ENCODE results near the gene MYO1D. TPM values are rescaled to one million over a fixed set of nuclear protein-coding genes. Genes with fewer than 3 reads are reported as not detected.

The MYO1D gene
- total and polyA plus RNA-seq, 2 donors (not counting 1 experiment from before 2014, with no cell fraction given) = 5.4 to 26.7 TPM

DNA sequence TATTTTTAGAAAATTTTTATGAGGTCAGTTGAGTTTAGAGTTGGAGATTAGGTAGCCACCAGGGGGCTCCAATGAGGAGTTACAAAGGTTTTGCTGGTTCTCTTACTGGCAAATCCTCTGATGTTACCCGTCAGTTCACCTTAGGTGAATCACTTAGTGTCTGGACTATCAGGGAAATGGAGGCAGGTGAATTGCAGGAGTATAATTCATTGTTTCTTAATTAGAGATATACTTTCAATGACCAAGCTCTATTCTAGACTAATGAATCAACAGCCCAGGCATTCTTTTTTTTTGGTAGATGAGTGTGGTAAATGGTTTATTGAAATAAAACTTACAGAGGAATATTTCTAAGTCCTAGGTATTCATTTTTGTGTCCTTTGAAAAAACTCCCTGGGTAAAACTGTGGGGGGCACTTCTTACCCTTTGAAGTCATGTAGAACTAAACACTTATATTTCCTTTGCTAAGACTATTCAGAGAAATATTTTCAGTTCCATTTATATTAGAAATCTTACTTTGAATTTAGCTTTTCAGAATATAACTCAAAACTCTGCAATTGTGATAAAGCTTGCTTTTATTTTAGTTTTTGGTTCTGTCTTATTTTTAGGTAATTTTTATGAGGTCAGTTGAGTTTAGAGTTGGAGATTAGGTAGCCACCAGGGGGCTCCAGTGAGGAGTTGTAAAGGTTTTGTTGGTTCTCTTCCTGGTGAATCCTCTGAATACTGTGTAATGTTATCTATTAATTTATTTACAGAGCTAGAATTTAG lies 414.9 kb downstream of the MYO1D start:
- H2AFZ ChIP-seq (ENCODE audit: insufficient read depth, low read depth, low read length, poor library complexity, severe bottlenecking) = no peak overlapping the region
- DNase-seq = peak; percentile 73
- peaks cover 27 to 65% of the 10 kb centered on the region in 2 experiments for H3K36me3 ChIP-seq (replicated peaks in 1 of 2; ENCODE audit: control extremely low read depth in 1 of 2, control insufficient read depth in 1 of 2, extremely low read depth in 1 of 2, insufficient read depth in 2 of 2, low read length in 1 of 2)
- ChIA-PET POLR2A (no interaction called here), CTCF (interaction anchor here (0.6 to 5.6 kb wide), 43 partner anchors 8 to 419 kb away, joined by 3 to 66 read pairs (median 4); partner anchors contain the start of genes CDK5R1, MYO1D and PSMD11)
- peaks cover 0 to 3% of the 10 kb centered on the region in 2 donors for H3K4me1 ChIP-seq (ENCODE audit: control insufficient read depth in 2 of 2, insufficient read depth in 2 of 2, low read length in 2 of 2)
- H3K4me2 ChIP-seq (replicated peaks; ENCODE audit: low read depth, low read length, poor library complexity, severe bottlenecking) = no peak overlapping the region
- H3K79me2 ChIP-seq (ENCODE audit: control insufficient read depth, insufficient read depth, low read length) = peaks cover 34% of the 10 kb centered on the region
- H3K9me3 Mint-ChIP-seq (ENCODE audit: insufficient read depth) = no peaks in the 10 kb centered on the region
- no peaks in the 10 kb centered on the region for H3K27me3 ChIP-seq (replicated peaks in 1 of 4; ENCODE audit: control extremely low read depth in 1 of 4, control insufficient read depth in 3 of 4, insufficient read depth in 4 of 4, low read length in 3 of 4)
- H3K9me3 ChIP-seq (ENCODE audit: control extremely low read depth in 1 of 3, control insufficient read depth in 2 of 3, insufficient read depth in 1 of 3, low read length in 2 of 3) = no peaks in the 10 kb centered on the region
- ATAC-seq (ENCODE audit: low read depth) = peak; percentile 80
- no peaks in the 10 kb centered on the region for H3K27me3 Mint-ChIP-seq
- H3K9ac ChIP-seq (ENCODE audit: low read length) = no peak overlapping the region
- intact Hi-C loops (cut with micrococcal nuclease) = loop anchor here (1.0 kb wide), 1 partner anchor 147 kb away; no protein-coding TSS in a partner anchor
- H3K27ac ChIP-seq (ENCODE audit: low read length in 2 of 2) = peak overlapping the region in 1 of 2 donors; percentile 25
- no peak for TF ChIP-seq EZH2 (IDR thresholded peaks at IDR 0.05; ENCODE audit: borderline replicate concordance, insufficient read depth, low read depth, low read length, poor library complexity, severe bottlenecking)
- TF ChIP-seq, protein P1, sequence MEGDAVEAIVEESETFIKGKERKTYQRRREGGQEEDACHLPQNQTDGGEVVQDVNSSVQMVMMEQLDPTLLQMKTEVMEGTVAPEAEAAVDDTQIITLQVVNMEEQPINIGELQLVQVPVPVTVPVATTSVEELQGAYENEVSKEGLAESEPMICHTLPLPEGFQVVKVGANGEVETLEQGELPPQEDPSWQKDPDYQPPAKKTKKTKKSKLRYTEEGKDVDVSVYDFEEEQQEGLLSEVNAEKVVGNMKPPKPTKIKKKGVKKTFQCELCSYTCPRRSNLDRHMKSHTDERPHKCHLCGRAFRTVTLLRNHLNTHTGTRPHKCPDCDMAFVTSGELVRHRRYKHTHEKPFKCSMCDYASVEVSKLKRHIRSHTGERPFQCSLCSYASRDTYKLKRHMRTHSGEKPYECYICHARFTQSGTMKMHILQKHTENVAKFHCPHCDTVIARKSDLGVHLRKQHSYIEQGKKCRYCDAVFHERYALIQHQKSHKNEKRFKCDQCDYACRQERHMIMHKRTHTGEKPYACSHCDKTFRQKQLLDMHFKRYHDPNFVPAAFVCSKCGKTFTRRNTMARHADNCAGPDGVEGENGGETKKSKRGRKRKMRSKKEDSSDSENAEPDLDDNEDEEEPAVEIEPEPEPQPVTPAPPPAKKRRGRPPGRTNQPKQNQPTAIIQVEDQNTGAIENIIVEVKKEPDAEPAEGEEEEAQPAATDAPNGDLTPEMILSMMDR (IDR thresholded peaks at IDR 0.05) = peak; percentile 72
- H3K4me3 Mint-ChIP-seq = no peak overlapping the region
- H4K20me1 ChIP-seq (ENCODE audit: control insufficient read depth, insufficient read depth, low read length, poor library complexity, severe bottlenecking) = peaks cover 26% of the 10 kb centered on the region
- H3K4me3 ChIP-seq (ENCODE audit: control extremely low read depth in 1 of 5, extremely low read depth in 1 of 5, insufficient read depth in 1 of 5, low read depth in 2 of 5, low read length in 4 of 5) = no peak overlapping the region
- peaks cover 7% of the 10 kb centered on the region for H3K4me1 Mint-ChIP-seq
- no peak overlapping the region for H3K27ac Mint-ChIP-seq
- no CpG with 5 or more reads among the region's 1 CpG for WGBS (ENCODE audit: insufficient coverage)

DNA sequence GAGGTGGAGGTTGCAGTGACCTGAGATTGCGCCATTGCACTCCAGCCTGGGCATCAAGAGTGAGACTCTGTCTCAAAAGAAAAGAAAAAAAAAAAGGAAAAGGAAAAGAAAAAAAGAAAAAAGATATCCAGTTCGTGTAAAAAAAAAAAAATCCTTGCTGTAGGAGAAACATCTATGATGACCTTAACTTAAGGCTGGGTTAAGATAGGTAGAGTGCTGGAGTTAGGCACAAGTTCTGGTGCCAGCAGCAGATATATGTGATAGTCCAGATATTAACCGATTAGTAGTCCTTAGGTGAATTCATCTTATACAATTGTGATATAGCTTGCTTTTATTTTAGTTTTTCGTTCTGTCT lies 415.4 kb downstream of the MYO1D start:
- DNase-seq = no peak
- Mint-ChIP-seq H3K27me3 (no peaks in the 10 kb centered on the region), H3K4me1 (peaks cover 7% of the 10 kb centered on the region), H3K9me3 (ENCODE audit: insufficient read depth) (no peaks in the 10 kb centered on the region), H3K27ac (no peak overlapping the region), H3K4me3 (no peak overlapping the region)
- Histone ChIP-seq H3K9ac (ENCODE audit: low read length) (no peak overlapping the region), H4K20me1 (ENCODE audit: control insufficient read depth, insufficient read depth, low read length, poor library complexity, severe bottlenecking) (peaks cover 26% of the 10 kb centered on the region), H2AFZ (ENCODE audit: insufficient read depth, low read depth, low read length, poor library complexity, severe bottlenecking) (no peak overlapping the region), H3K27ac (ENCODE audit: low read length in 2 of 2) (peak overlapping the region in 1 of 2 donors; percentile 25), H3K4me2 (replicated peaks; ENCODE audit: low read depth, low read length, poor library complexity, severe bottlenecking) (no peak overlapping the region), H3K36me3 (replicated peaks in 1 of 2; ENCODE audit: control extremely low read depth in 1 of 2, control insufficient read depth in 1 of 2, extremely low read depth in 1 of 2, insufficient read depth in 2 of 2, low read length in 1 of 2) (peaks cover 26 to 62% of the 10 kb centered on the region in 2 experiments), H3K79me2 (ENCODE audit: control insufficient read depth, insufficient read depth, low read length) (peaks cover 34% of the 10 kb centered on the region), H3K27me3 (replicated peaks in 1 of 4; ENCODE audit: control extremely low read depth in 1 of 4, control insufficient read depth in 3 of 4, insufficient read depth in 4 of 4, low read length in 3 of 4) (no peaks in the 10 kb centered on the region), H3K4me1 (ENCODE audit: control insufficient read depth in 2 of 2, insufficient read depth in 2 of 2, low read length in 2 of 2) (peaks cover 0 to 3% of the 10 kb centered on the region in 2 donors), H3K4me3 (ENCODE audit: control extremely low read depth in 1 of 5, extremely low read depth in 1 of 5, insufficient read depth in 1 of 5, low read depth in 2 of 5, low read length in 4 of 5) (no peak overlapping the region), H3K9me3 (ENCODE audit: control extremely low read depth in 1 of 3, control insufficient read depth in 2 of 3, insufficient read depth in 1 of 3, low read length in 2 of 3) (no peaks in the 10 kb centered on the region)
- intact Hi-C loops (cut with micrococcal nuclease) = no loop called here
- CTCF ChIA-PET = interaction anchor here (0.6 to 5.6 kb wide), 32 partner anchors 11 to 420 kb away, joined by 3 to 66 read pairs (median 4); partner anchors contain the start of genes MYO1D and PSMD11
- ATAC-seq (ENCODE audit: low read depth) = peak; percentile 31
- 67% methylated on average over 1 of the region's 4 CpGs for WGBS (ENCODE audit: insufficient coverage)
- no peak for TF ChIP-seq EZH2 (IDR thresholded peaks at IDR 0.05; ENCODE audit: borderline replicate concordance, insufficient read depth, low read depth, low read length, poor library complexity, severe bottlenecking)
- TF ChIP-seq, protein P1 (IDR thresholded peaks at IDR 0.05) = no peak
- POLR2A ChIA-PET = no interaction called here
